Mucosa of stomach (tissue), 1 donor: ENCODE measurements around the gene KCNH5.

Source experiments
- H3K27me3 ChIP-seq: one replicate; pipeline ENCODE4 v1.7.0; 2013; ENCODE audit warnings: mild to moderate bottlenecking, low read length; ENCODE audit not compliant: control insufficient read depth, insufficient read depth
- H3K36me3 ChIP-seq: one replicate; pipeline ENCODE4 v1.7.0; 2013; ENCODE audit warnings: low read length; ENCODE audit not compliant: control insufficient read depth, insufficient read depth
- H3K4me1 ChIP-seq: one replicate; pipeline ENCODE4 v1.7.0; 2013; ENCODE audit warnings: mild to moderate bottlenecking, low read length; ENCODE audit not compliant: control insufficient read depth, insufficient read depth
- H3K4me3 ChIP-seq: one replicate; pipeline ENCODE4 v1.7.0; 2013; ENCODE audit warnings: low read length
- H3K9ac ChIP-seq: one replicate; pipeline ENCODE4 v1.7.0; 2013; ENCODE audit warnings: mild to moderate bottlenecking, low read length, moderate library complexity
- H3K9me3 ChIP-seq: one replicate; pipeline ENCODE4 v1.7.0; 2013; ENCODE audit warnings: mild to moderate bottlenecking, low read length, moderate library complexity; ENCODE audit not compliant: control insufficient read depth
- donor health status: Pancreatic carcinoma.

Gene KCNH5

GRCh38 chr14:62689733-62690132, 355.5 kb downstream of the KCNH5 start:
- H3K4me1 ChIP-seq, result peaks cover 20% of the 10 kb centered on the region
- no peak overlapping the region for H3K9ac ChIP-seq
- no peaks in the 10 kb centered on the region for H3K27me3 ChIP-seq
- no peaks in the 10 kb centered on the region for H3K36me3 ChIP-seq
- H3K9me3 ChIP-seq, result no peaks in the 10 kb centered on the region
- no peak overlapping the region for H3K4me3 ChIP-seq

DNA sequence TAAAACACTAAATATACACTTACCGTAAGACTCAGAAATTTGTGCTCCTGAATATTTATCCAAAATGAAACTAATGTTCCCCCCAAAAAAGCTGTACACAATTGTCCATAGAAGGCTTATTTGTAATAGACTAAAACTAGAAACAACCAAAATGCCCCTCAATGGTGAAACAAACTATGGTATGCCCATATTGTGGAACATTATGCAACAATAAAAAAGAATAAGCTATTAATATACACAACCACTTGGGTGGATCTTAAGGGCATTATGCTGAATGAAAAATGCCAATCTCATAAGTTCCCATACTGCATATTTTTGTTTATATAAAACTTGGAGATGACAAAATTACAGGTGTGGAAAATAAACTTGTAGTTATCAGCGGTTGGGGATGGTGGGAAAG, 357.4 kb downstream of the KCNH5 start:
- Histone ChIP-seq H3K27me3 (no peaks in the 10 kb centered on the region), H3K36me3 (no peaks in the 10 kb centered on the region), H3K4me3 (no peak overlapping the region), H3K4me1 (peaks cover 19% of the 10 kb centered on the region), H3K9me3 (no peaks in the 10 kb centered on the region), H3K9ac (no peak overlapping the region)

DNA sequence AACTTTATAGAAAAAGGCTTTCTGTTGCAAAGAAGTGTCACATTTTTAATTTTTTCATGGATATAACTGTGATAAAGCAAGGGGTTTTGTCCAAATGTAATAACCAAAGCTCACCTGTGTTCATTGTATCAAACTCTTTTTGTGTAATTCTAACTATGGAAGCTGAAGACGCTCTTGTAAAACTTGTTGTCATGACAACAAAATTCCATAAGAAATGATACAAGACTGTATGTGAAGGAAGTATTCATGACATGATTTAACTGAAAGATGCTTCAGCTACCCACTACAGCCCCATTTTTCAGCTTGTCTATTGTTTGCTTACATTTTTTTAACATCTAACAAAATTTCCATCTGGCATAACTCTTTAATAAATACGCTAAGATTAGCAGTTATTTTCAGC, 360.9 kb downstream of the KCNH5 start:
- H3K36me3 ChIP-seq, result no peaks in the 10 kb centered on the region
- H3K9ac ChIP-seq, result no peak overlapping the region
- H3K27me3 ChIP-seq, result no peaks in the 10 kb centered on the region
- H3K4me3 ChIP-seq, result no peak overlapping the region
- no peaks in the 10 kb centered on the region for H3K4me1 ChIP-seq
- no peaks in the 10 kb centered on the region for H3K9me3 ChIP-seq

GRCh38 chr14:62682208-62682607, 363.1 kb downstream of the KCNH5 start:
- H3K4me3 ChIP-seq, result no peak overlapping the region
- no peak overlapping the region for H3K9ac ChIP-seq
- no peaks in the 10 kb centered on the region for H3K36me3 ChIP-seq
- H3K4me1 ChIP-seq, result no peaks in the 10 kb centered on the region
- no peaks in the 10 kb centered on the region for H3K9me3 ChIP-seq
- no peaks in the 10 kb centered on the region for H3K27me3 ChIP-seq

- no peaks in the 10 kb centered on the region for H3K9me3 ChIP-seq
- no peak overlapping the region for H3K4me3 ChIP-seq
- no peak overlapping the region for H3K9ac ChIP-seq
- H3K36me3 ChIP-seq, result no peaks in the 10 kb centered on the region
- H3K27me3 ChIP-seq, result no peaks in the 10 kb centered on the region
- H3K4me1 ChIP-seq, result no peaks in the 10 kb centered on the region
These were observed 370.6 kb downstream of the KCNH5 start for GRCh38 chr14:62674563-62675237.

DNA sequence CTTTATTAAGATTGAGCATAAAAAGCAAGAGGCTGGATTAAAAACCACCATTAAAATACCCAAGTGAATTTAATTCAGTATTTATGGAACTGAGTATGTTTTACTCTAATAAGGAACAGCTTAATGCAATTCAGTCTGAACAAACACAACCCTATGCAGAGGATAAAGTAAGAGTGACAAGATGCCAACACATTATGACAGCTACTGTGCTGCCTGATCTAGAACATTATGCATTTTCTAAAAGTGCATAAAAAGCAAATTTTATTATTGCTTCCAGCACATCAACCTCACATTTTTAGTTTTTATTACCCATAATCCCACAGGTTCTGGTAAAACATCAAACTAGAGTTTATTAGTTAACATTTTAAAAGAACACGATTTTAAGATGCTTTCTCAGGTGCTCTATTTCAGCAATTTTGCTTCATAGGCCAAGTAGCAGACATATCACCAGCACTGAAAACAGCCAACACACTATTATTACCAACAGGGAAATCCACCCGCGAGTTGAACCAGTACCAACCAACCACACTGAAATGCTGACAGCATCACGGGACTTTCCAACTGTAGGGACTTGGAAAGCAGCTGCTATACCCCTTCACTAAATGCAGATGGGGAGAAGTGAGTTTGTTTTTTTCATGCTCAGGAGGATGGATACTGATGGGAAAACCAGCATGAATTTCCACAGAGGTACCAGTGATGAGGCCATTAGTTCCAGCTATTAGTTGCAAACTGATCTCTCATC, 372.1 kb downstream of the KCNH5 start:
- no peak overlapping the region for H3K4me3 ChIP-seq
- no peaks in the 10 kb centered on the region for H3K36me3 ChIP-seq
- no peak overlapping the region for H3K9ac ChIP-seq
- no peaks in the 10 kb centered on the region for H3K4me1 ChIP-seq
- no peaks in the 10 kb centered on the region for H3K27me3 ChIP-seq
- H3K9me3 ChIP-seq, result no peaks in the 10 kb centered on the region

- Histone ChIP-seq H3K9me3 (no peaks in the 10 kb centered on the region), H3K4me1 (no peaks in the 10 kb centered on the region), H3K36me3 (no peaks in the 10 kb centered on the region), H3K9ac (no peak overlapping the region), H3K27me3 (no peaks in the 10 kb centered on the region), H3K4me3 (no peak overlapping the region)
These were observed 374.7 kb downstream of the KCNH5 start for GRCh38 chr14:62670526-62670925.

- Histone ChIP-seq H3K4me3 (no peak overlapping the region), H3K4me1 (no peaks in the 10 kb centered on the region), H3K9ac (no peak overlapping the region), H3K27me3 (no peaks in the 10 kb centered on the region), H3K9me3 (no peaks in the 10 kb centered on the region), H3K36me3 (no peaks in the 10 kb centered on the region)
These were observed 377.8 kb downstream of the KCNH5 start for GRCh38 chr14:62667421-62667914.

DNA sequence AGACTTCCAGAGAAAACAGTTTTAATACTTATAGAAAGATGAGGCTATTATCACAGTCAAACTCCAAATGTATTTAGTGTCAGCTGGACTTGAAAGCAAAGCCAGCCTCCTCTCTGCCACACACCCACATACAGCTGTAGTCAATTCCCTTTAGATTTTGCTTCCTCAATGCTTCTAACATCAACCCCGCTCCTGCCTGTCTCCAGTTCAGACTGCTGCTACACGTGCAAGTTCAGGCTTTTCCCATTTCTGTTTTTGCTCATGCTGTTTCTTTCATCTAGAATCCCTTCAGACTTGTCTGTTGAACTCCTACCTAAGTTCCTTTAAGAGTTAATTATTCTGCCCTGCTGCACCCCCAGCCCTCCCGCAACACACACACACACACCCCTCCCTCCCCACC, 380.0 kb downstream of the KCNH5 start:
- H3K9ac ChIP-seq, result no peak overlapping the region

DNA sequence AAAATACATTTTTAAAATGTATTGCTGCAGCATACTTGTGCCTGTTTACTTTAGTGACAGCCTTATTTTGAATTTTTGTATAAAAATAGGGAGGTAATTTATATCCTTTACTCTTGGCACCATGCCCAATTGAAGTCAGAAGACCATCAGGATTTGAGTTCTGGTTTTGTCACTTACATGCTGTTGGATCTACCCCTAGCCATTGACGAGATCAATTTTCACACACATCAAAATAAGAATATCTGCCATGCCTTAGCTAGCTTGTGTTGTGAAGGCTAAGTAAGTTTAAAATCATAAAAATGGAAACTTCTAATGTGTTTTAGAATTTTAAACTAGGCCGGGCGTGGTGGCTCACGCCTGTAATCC, 381.8 kb downstream of the KCNH5 start:
- H3K36me3 ChIP-seq, result no peaks in the 10 kb centered on the region
- no peak overlapping the region for H3K9ac ChIP-seq
- H3K4me3 ChIP-seq, result no peak overlapping the region
- no peaks in the 10 kb centered on the region for H3K9me3 ChIP-seq
- H3K27me3 ChIP-seq, result no peaks in the 10 kb centered on the region
- H3K4me1 ChIP-seq, result no peaks in the 10 kb centered on the region

More for the DNA sequence above, 380.0 kb downstream of the KCNH5 start:
- Histone ChIP-seq H3K9me3 (no peaks in the 10 kb centered on the region), H3K36me3 (no peaks in the 10 kb centered on the region), H3K27me3 (no peaks in the 10 kb centered on the region), H3K4me1 (no peaks in the 10 kb centered on the region), H3K4me3 (no peak overlapping the region)

DNA sequence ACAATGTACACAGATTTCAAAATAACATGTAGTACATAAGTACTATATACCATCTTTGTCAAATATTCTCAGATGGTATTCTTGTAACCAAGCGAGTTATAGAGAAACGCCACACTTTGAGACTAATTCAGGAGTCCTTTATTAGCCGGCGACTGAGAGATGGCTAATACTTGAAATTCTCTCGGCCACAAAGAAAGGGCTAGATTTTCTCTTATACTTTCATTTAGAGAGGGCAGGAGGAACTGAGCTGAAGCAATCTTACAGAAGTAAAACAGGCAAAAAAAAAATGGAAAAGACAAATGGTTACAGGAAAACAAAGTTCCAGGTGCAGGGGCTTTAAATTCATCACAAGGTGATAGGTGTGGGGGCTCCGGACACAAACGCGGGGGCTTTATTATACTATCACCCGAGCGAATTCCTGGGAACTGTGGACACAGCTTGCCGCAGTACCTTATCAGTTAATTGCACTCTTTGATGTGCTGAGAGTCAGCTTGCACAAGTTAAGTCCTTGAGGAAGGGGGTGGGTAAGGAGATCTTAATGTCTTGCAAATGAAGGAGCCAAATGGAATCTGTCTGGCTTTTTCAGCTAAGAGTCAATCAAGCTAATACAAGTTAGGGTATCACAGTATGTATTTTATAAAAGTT, 382.3 kb downstream of the KCNH5 start:
- H3K4me1 ChIP-seq, result no peaks in the 10 kb centered on the region
- H3K36me3 ChIP-seq, result no peaks in the 10 kb centered on the region
- no peaks in the 10 kb centered on the region for H3K27me3 ChIP-seq
- no peak overlapping the region for H3K4me3 ChIP-seq
- no peaks in the 10 kb centered on the region for H3K9me3 ChIP-seq
- H3K9ac ChIP-seq, result no peak overlapping the region

DNA sequence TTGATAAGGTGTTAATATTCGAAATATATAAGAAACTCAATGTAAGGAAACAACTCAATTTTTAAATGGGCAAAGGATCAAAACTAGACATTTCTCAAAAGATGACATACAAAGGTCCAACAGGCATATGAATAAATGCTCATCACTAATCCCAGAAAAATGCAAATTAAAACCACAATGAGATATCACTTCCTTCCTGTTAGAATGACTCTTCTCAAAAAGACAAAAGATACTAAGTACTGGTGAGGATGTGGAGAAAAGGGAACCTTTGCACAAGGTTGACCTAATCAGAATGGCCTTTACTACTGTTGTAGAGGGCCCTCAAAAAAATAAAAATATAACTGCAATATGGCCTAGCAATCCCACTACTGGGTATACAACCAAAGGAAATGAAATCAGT, 383.4 kb downstream of the KCNH5 start:
- no peaks in the 10 kb centered on the region for H3K4me1 ChIP-seq
- H3K9me3 ChIP-seq, result no peaks in the 10 kb centered on the region
- no peak overlapping the region for H3K4me3 ChIP-seq
- H3K36me3 ChIP-seq, result no peaks in the 10 kb centered on the region
- no peak overlapping the region for H3K9ac ChIP-seq
- no peaks in the 10 kb centered on the region for H3K27me3 ChIP-seq
